ENCODE measurements around the gene ALG9. TPM values are rescaled to one million over a fixed set of nuclear protein-coding genes. Genes with fewer than 3 reads are reported as not detected.
A peak's percentile ranks its signal among the peaks of the same experiment; 100 is the strongest.

ALG9 gene
- total and polyA plus RNA-seq, 10 donors = 9.0 to 57.5 (median 27.0) TPM

- Histone ChIP-seq H3K4me3 (peak overlapping the region; percentile 87 to 98 (median 92)), H3K4me1 (peaks cover 8 to 52% (median 27%) of the 10 kb centered on the region in 6 donors), H3K36me3 (peaks cover 0 to 28% (median 13%) of the 10 kb centered on the region in 6 donors), H3K27me3 (replicated peaks in 1 of 7) (no peaks in the 10 kb centered on the region), H3K9me3 (no peaks in the 10 kb centered on the region), H3K27ac (peak overlapping the region; percentile 46 to 87 (median 80))
- no peak for DNase-seq
- TF ChIP-seq POLR2AphosphoS5 (IDR thresholded peaks at IDR 0.05) = no peak
- TF ChIP-seq POLR2A (IDR thresholded peaks at IDR 0.05) = no peak
- TF ChIP-seq, protein P1, sequence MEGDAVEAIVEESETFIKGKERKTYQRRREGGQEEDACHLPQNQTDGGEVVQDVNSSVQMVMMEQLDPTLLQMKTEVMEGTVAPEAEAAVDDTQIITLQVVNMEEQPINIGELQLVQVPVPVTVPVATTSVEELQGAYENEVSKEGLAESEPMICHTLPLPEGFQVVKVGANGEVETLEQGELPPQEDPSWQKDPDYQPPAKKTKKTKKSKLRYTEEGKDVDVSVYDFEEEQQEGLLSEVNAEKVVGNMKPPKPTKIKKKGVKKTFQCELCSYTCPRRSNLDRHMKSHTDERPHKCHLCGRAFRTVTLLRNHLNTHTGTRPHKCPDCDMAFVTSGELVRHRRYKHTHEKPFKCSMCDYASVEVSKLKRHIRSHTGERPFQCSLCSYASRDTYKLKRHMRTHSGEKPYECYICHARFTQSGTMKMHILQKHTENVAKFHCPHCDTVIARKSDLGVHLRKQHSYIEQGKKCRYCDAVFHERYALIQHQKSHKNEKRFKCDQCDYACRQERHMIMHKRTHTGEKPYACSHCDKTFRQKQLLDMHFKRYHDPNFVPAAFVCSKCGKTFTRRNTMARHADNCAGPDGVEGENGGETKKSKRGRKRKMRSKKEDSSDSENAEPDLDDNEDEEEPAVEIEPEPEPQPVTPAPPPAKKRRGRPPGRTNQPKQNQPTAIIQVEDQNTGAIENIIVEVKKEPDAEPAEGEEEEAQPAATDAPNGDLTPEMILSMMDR (IDR thresholded peaks at IDR 0.05 in 8 of 11, conservative IDR thresholded peaks at IDR 0.05 in 3 of 11) = no peak
- WGBS, 5 donors = 2 to 11% (median 4%) methylated on average over 7 of the region's 7 CpGs
- intact Hi-C loops (cut with DNase I; ENCODE audit: low total_unique reads) = no loop called here
Observed at GRCh38 chr11:111766834-111767142, 104.6 kb downstream of the ALG9 start.

- WGBS, 5 donors = 0 to 2% (median 0%) methylated on average over 41 to 61 of the region's 61 CpGs
- Histone ChIP-seq H3K27ac (peak within 1 kb of the TSS; percentile 46 to 87 (median 80)), H3K4me3 (peak within 1 kb of the TSS; percentile 87 to 98 (median 92)), H3K36me3 (peaks cover 0 to 33% (median 19%) of the 10 kb centered on the region in 6 donors), H3K4me1 (peaks cover 8 to 54% (median 27%) of the 10 kb centered on the region in 6 donors), H3K27me3 (replicated peaks in 1 of 7) (no peaks in the 10 kb centered on the region), H3K9me3 (no peaks in the 10 kb centered on the region)
- intact Hi-C loops (cut with DNase I; ENCODE audit: low total_unique reads) = no loop called here
- TF ChIP-seq, protein P1 (IDR thresholded peaks at IDR 0.05 in 8 of 11, conservative IDR thresholded peaks at IDR 0.05 in 3 of 11) = no peak
- TF ChIP-seq POLR2AphosphoS5 (IDR thresholded peaks at IDR 0.05) = peak; percentile 64 to 85 (median 78)
- DNase-seq = peak; percentile 94
Observed at GRCh38 chr11:111765984-111766833, 105.2 kb downstream of the ALG9 start, which contains the start of gene PPP2R1B. PPP2R1B (minus strand) TSS chr11:111766389; CDS start chr11:111766361, 28 bp downstream.

DNA sequence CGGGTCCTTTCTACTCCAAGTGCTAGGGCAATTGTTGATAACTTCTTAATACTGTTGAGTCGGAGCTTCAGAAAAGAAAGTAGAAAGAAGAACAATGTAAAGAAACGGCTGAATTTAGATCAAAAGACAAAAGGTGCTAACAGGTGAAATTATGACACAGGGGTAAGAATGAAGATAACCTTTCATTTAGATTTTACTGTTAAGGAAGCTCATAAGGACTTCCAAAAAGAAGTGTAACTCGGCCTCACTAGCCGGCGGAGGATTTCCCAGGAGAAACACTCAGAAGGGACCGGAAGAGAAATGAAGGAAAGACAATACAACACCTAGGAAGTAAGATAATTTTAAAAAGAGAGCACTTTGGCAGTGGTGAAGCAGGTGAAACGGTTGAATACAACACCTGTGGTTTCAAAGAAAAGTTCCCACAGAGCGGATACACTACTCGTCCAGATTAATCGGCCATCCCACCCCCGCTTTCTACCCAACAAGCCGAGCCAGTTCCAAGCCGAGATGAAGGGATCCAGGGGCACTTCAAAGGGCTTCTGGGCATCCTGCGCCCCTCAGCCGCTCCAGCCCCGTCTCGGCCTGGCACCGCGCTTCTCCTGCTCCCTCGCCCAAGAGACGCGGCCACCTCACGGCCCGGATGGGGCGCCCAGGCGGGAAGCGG lies 105.9 kb downstream of the ALG9 start:
- Histone ChIP-seq H3K4me1 (peaks cover 8 to 54% (median 27%) of the 10 kb centered on the region in 6 donors), H3K4me3 (peak overlapping the region; percentile 87 to 98 (median 92)), H3K27me3 (replicated peaks in 1 of 7) (no peaks in the 10 kb centered on the region), H3K9me3 (no peaks in the 10 kb centered on the region), H3K36me3 (peaks cover 0 to 41% (median 26%) of the 10 kb centered on the region in 6 donors), H3K27ac (peak overlapping the region; percentile 36 to 87 (median 80))
- 2 to 3% (median 3%) methylated on average over 23 to 28 of the region's 28 CpGs for WGBS, 5 donors
- DNase-seq = no peak
- intact Hi-C loops (cut with DNase I; ENCODE audit: low total_unique reads) = no loop called here
- TF ChIP-seq POLR2A (IDR thresholded peaks at IDR 0.05) = no peak
- TF ChIP-seq, protein P1 (IDR thresholded peaks at IDR 0.05 in 8 of 11, conservative IDR thresholded peaks at IDR 0.05 in 3 of 11) = no peak
- no peak for TF ChIP-seq POLR2AphosphoS5 (IDR thresholded peaks at IDR 0.05)

DNA sequence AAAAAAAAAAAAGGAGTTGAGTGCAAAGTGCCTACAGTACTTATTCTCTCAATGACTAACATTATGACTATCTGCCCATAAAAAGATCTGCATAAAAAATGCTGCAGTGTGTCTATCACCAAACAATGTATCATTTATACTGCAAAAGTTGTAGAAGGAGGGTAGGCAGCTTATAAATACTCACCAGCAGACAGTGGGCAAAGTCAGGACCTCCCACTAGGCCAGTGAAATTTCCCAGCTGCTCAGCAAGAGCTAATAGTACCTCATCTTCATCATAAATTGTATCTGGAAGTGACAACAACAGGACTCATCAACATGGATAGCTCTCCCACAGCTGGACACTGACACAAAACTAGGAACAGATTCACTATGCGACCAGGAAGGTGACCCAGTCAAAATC lies 106.8 kb downstream of the ALG9 start:
- TF ChIP-seq, protein P1 (IDR thresholded peaks at IDR 0.05 in 8 of 11, conservative IDR thresholded peaks at IDR 0.05 in 3 of 11) = no peak
- no peak for TF ChIP-seq POLR2A (IDR thresholded peaks at IDR 0.05)
- no peak for DNase-seq
- Histone ChIP-seq H3K27me3 (replicated peaks in 1 of 7) (no peaks in the 10 kb centered on the region), H3K9me3 (no peaks in the 10 kb centered on the region), H3K27ac (peak overlapping the region in 1 of 8 donors; percentile 84), H3K4me1 (peaks cover 8 to 54% (median 27%) of the 10 kb centered on the region in 6 donors), H3K36me3 (peaks cover 0 to 49% (median 34%) of the 10 kb centered on the region in 6 donors), H3K4me3 (peak overlapping the region in 6 of 8 donors; percentile 87 to 98 (median 92))
- intact Hi-C loops (cut with DNase I; ENCODE audit: low total_unique reads) = no loop called here
- 74 to 93% (median 85%) methylated on average over 1 of the region's 1 CpG for WGBS, 5 donors

All from spleen (tissue), 11 donors.